Smooth muscle cell (in vitro differentiated cells): ENCODE results near the gene OR5H2. TPM values are rescaled to one million over a fixed set of nuclear protein-coding genes. Genes with fewer than 3 reads are reported as not detected.

Experiments
- DNase-seq: peaks from one replicate; lab custom pipeline; 2025; ENCODE audit not compliant: unreplicated experiment; lab: John Stamatoyannopoulos, UW
- H2AFZ ChIP-seq: fragments of 200-600 bp; sonication (generic); 2 replicates; pipeline ENCODE4 v1.6.0; 2016; ENCODE audit warnings: antibody characterized with exemption, low read depth, mild to moderate bottlenecking
- H3F3A ChIP-seq: fragments of 200-600 bp; sonication (generic); 2 replicates; pipeline ENCODE4 v1.6.0; 2017; ENCODE audit warnings: antibody characterized with exemption, low read depth
- H3K27ac ChIP-seq: fragments of 200-600 bp; sonication (generic); 2 replicates; pipeline ENCODE4 v1.5.1; 2016; ENCODE audit warnings: low read depth, mild to moderate bottlenecking
- H3K27me3 ChIP-seq: fragments of 200-600 bp; sonication (generic); 2 replicates; pipeline ENCODE4 v1.6.1; 2016; ENCODE audit warnings: low read depth, mild to moderate bottlenecking
- H3K36me3 ChIP-seq: fragments of 200-600 bp; sonication (generic); 2 replicates; pipeline ENCODE4 v1.5.1; 2016; ENCODE audit warnings: low read depth
- H3K4me1 ChIP-seq: fragments of 200-600 bp; sonication (generic); 2 replicates; pipeline ENCODE4 v1.5.1; 2016; ENCODE audit warnings: low read depth
- H3K4me2 ChIP-seq: fragments of 200-600 bp; sonication (generic); 2 replicates; pipeline ENCODE4 v1.6.0; 2016; ENCODE audit warnings: mild to moderate bottlenecking
- H3K4me3 ChIP-seq: fragments of 200-600 bp; sonication (generic); 2 replicates; pipeline ENCODE4 v1.5.1; 2016; ENCODE audit warnings: mild to moderate bottlenecking
- H3K79me2 ChIP-seq: fragments of 200-600 bp; sonication (generic); 2 replicates; pipeline ENCODE4 v1.6.0; 2016; ENCODE audit warnings: low read depth, mild to moderate bottlenecking
- H3K9ac ChIP-seq: fragments of 200-600 bp; sonication (generic); 2 replicates; pipeline ENCODE4 v1.6.0; 2016; ENCODE audit warnings: low read depth
- H3K9me3 ChIP-seq: fragments of 200-600 bp; sonication (generic); replicated peaks from 2 replicates; pipeline ENCODE4 v1.5.1; 2016; ENCODE audit warnings: low read depth
- H4K20me1 ChIP-seq: fragments of 200-600 bp; sonication (generic); 2 replicates; pipeline ENCODE4 v1.6.0; 2016; ENCODE audit warnings: low read depth
- CTCF ChIP-seq: fragments of 200-600 bp; sonication (generic); IDR thresholded peaks from 2 replicates; pipeline ENCODE4 v1.5.1; 2017; ENCODE audit warnings: borderline replicate concordance, mild to moderate bottlenecking, antibody characterized with exemption; ENCODE audit not compliant: insufficient read depth, poor library complexity, severe bottlenecking
- WGBS: methylation state at CpG from one replicate; pipeline ENCODE4 v1.1.7; 2016; ENCODE audit warnings: low lambda C conversion rate; 5-methylcytosine and 5-hydroxymethylcytosine counted together
- polyA plus RNA-seq: library from polyadenylated mRNA; unstranded; fragments of >200 nt; fragmentation: Nextera tagmentation; extraction: Ambion mirVana; gene quantifications from 2 replicates; pipeline ENCODE4 v1.2.1, GENCODE V29; 2016
- total RNA-seq: library from RNA; depleted of rRNA; stranded (reverse); fragments of >200 nt; gene quantifications from 2 replicates; pipeline ENCODE4 v1.2.3, GENCODE V29; 2014

OR5H2 gene
- total RNA-seq (not detected in 2 replicates), polyA plus RNA-seq (not detected in 2 replicates)

- TF ChIP-seq CTCF, result no peak
- Histone ChIP-seq H3K9ac (no peak within 1 kb of the TSS), H3K9me3 (no peaks in the 10 kb centered on the region), H4K20me1 (no peaks in the 10 kb centered on the region), H3K79me2 (no peaks in the 10 kb centered on the region), H3K27ac (no peak within 1 kb of the TSS), H3K4me1 (no peaks in the 10 kb centered on the region), H3K4me2 (no peak within 1 kb of the TSS), H3F3A (no peaks in the 10 kb centered on the region), H3K4me3 (no peak within 1 kb of the TSS), H3K36me3 (no peaks in the 10 kb centered on the region), H3K27me3 (no peaks in the 10 kb centered on the region), H2AFZ (peak within 1 kb of the TSS; percentile 7)
- no peak for DNase-seq
- WGBS, result 56% methylated on average over 2 of the region's 2 CpGs
Observed at GRCh38 chr3:98282205-98282604, at the start of gene OR5H2. TSS of gene OR5H2 (plus strand) at chr3:98282505. CDS start at chr3:98282903, 398 bp downstream.

- DNase-seq, result no peak
- Histone ChIP-seq H2AFZ (no peak overlapping the region), H3K79me2 (no peaks in the 10 kb centered on the region), H3K4me3 (no peak overlapping the region), H3K4me2 (no peak overlapping the region), H3K9ac (no peak overlapping the region), H3K9me3 (no peaks in the 10 kb centered on the region), H3F3A (no peaks in the 10 kb centered on the region), H3K27me3 (no peaks in the 10 kb centered on the region), H3K27ac (no peak overlapping the region), H4K20me1 (no peaks in the 10 kb centered on the region), H3K36me3 (no peaks in the 10 kb centered on the region), H3K4me1 (no peaks in the 10 kb centered on the region)
- 90% methylated on average over 5 of the region's 5 CpGs for WGBS
- no peak for TF ChIP-seq CTCF
Observed at GRCh38 chr3:98233468-98233867, 48.8 kb upstream of the OR5H2 start.

GRCh38 chr3:98240131-98240530, 42.2 kb upstream of the OR5H2 start:
- Histone ChIP-seq H3K9me3 (no peaks in the 10 kb centered on the region), H3F3A (no peaks in the 10 kb centered on the region), H4K20me1 (no peaks in the 10 kb centered on the region), H2AFZ (no peak overlapping the region), H3K79me2 (no peaks in the 10 kb centered on the region), H3K9ac (no peak overlapping the region), H3K4me1 (no peaks in the 10 kb centered on the region), H3K27me3 (no peaks in the 10 kb centered on the region), H3K4me2 (no peak overlapping the region), H3K36me3 (no peaks in the 10 kb centered on the region), H3K4me3 (no peak overlapping the region), H3K27ac (no peak overlapping the region)
- no peak for TF ChIP-seq CTCF
- no peak for DNase-seq

GRCh38 chr3:98242155-98242554, 40.1 kb upstream of the OR5H2 start:
- no peaks in the 10 kb centered on the region for H3F3A ChIP-seq
- WGBS, result 69% methylated on average over 1 of the region's 1 CpG
- H3K4me2 ChIP-seq, result no peak overlapping the region
- no peak overlapping the region for H3K27ac ChIP-seq
- no peak overlapping the region for H2AFZ ChIP-seq
- H3K4me1 ChIP-seq, result no peaks in the 10 kb centered on the region
- H3K9me3 ChIP-seq, result no peaks in the 10 kb centered on the region
- H3K36me3 ChIP-seq, result no peaks in the 10 kb centered on the region
- no peaks in the 10 kb centered on the region for H4K20me1 ChIP-seq
- DNase-seq, result no peak
- TF ChIP-seq CTCF, result no peak
- H3K27me3 ChIP-seq, result no peaks in the 10 kb centered on the region
- no peak overlapping the region for H3K9ac ChIP-seq
- H3K4me3 ChIP-seq, result no peak overlapping the region
- H3K79me2 ChIP-seq, result no peaks in the 10 kb centered on the region
